AG08395 (cell line): Measurements from ENCODE around the gene SIL1.

Experiments
- DNase-seq: peaks from one replicate; pipeline ENCODE4 v3.0.0; 2012; ENCODE audit warnings: mixed read lengths, low spot score

The SIL1 gene

GRCh38 chr5:138918686-138919085 lies 279.5 kb downstream of the SIL1 start:
- no peak for DNase-seq

- DNase-seq = no peak
These were observed 283.8 kb downstream of the SIL1 start for GRCh38 chr5:138914338-138914737.

GRCh38 chr5:138913773-138914172 lies 284.4 kb downstream of the SIL1 start:
- no peak for DNase-seq

- no peak for DNase-seq
These were observed 286.1 kb downstream of the SIL1 start for GRCh38 chr5:138912093-138912492.

GRCh38 chr5:138911441-138911840 lies 286.7 kb downstream of the SIL1 start:
- DNase-seq = peak; percentile 15

- no peak for DNase-seq
These were observed 287.5 kb downstream of the SIL1 start for GRCh38 chr5:138910546-138911185.

GRCh38 chr5:138909734-138910133 lies 288.4 kb downstream of the SIL1 start:
- DNase-seq = no peak

- peak; percentile 40 for DNase-seq
These were observed 292.6 kb downstream of the SIL1 start for GRCh38 chr5:138905541-138905940.

- no peak for DNase-seq
These were observed 294.9 kb downstream of the SIL1 start for GRCh38 chr5:138903130-138903775.

- DNase-seq = no peak
These were observed 296.5 kb downstream of the SIL1 start for GRCh38 chr5:138901716-138902115.

- DNase-seq = no peak
These were observed 297.7 kb downstream of the SIL1 start for GRCh38 chr5:138900281-138900965.

- no peak for DNase-seq
These were observed 299.4 kb downstream of the SIL1 start for GRCh38 chr5:138898742-138899141.

- DNase-seq = no peak
These were observed 299.9 kb downstream of the SIL1 start for GRCh38 chr5:138898299-138898698.
